AG04449 (cell line): Measurements from ENCODE around the gene CILP2.

Experiments used
- CTCF ChIA-PET: fragments of 350-600 bp; formaldehyde crosslinking; extraction: SDS; loops from one replicate; lab custom pipeline; 2021; ENCODE audit warnings: antibody characterized with exemption; lab: Yijun Ruan, JAX
- POLR2A ChIA-PET: fragments of 400-600, 350-600 bp; formaldehyde crosslinking; extraction: SDS; loops from one replicate; lab custom pipeline; 2020; ENCODE audit warnings: antibody characterized with exemption, inconsistent platforms; lab: Yijun Ruan, JAX
- DNase-seq: peaks from one replicate; pipeline ENCODE4 v3.0.0-alpha.2; 2010; ENCODE audit warnings: low read depth, low spot score
- H3K4me3 ChIP-seq: 2 replicates; pipeline ENCODE4 v1.5.1; 2011; ENCODE audit warnings: low read depth, mild to moderate bottlenecking, control low read depth, low read length
- TF ChIP-seq, protein P1 (sequence below): IDR thresholded peaks from one replicate; pipeline ENCODE4 v1.5.1; 2011; ENCODE audit warnings: mild to moderate bottlenecking, moderate library complexity, low read length, control low read depth, inconsistent platforms; ENCODE audit not compliant: insufficient read depth; ENCODE audit errors: missing control alignments

Gene CILP2

DNA sequence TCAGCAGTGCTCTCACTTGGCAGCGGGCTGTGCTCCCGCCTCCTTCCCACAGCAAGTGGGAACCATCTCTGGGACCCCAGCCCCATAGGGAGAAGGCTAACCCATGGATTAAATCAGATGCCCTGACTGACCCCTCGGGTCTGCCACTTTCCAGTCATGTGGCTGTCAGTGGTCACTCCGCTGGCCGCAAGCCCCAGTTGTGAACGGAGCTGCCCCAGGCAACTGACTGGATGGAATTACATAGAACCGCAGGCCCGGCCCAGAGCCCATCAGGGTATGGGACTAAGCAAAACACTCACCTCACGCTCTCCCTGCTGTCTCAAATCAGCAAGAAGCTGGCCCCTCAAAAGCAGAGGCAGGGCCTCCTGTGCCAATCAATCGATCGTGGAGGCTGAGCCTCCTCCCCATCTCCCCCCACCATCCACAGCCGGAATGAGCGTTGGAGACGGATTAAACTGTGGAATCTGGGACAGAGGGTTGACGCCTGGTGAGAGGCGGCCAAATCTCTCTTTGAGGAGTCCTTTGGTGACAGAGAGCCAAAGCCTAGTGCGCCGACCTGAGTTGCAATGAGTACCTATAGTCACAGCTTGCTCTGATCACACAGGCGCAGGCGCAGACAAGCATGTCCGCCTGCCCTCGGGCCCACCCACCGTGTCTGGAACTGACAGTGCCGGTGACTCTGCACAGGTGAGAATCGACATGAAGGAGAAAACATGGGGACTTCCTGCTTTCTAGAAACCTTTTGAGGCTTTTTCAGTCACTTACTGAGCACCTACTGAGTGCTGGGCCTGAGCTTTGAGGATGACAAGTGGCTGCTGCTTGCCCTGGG lies 41.7 kb downstream of the CILP2 start:
- no peak for DNase-seq
- TF ChIP-seq, protein P1, sequence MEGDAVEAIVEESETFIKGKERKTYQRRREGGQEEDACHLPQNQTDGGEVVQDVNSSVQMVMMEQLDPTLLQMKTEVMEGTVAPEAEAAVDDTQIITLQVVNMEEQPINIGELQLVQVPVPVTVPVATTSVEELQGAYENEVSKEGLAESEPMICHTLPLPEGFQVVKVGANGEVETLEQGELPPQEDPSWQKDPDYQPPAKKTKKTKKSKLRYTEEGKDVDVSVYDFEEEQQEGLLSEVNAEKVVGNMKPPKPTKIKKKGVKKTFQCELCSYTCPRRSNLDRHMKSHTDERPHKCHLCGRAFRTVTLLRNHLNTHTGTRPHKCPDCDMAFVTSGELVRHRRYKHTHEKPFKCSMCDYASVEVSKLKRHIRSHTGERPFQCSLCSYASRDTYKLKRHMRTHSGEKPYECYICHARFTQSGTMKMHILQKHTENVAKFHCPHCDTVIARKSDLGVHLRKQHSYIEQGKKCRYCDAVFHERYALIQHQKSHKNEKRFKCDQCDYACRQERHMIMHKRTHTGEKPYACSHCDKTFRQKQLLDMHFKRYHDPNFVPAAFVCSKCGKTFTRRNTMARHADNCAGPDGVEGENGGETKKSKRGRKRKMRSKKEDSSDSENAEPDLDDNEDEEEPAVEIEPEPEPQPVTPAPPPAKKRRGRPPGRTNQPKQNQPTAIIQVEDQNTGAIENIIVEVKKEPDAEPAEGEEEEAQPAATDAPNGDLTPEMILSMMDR, result no peak
- ChIA-PET POLR2A (no interaction called here), CTCF (interaction anchor here (1.2 to 1.6 kb wide), 2 partner anchors 25 to 28 kb away, joined by 4 to 8 read pairs; no protein-coding TSS in a partner anchor)
- no peak overlapping the region for H3K4me3 ChIP-seq

- POLR2A ChIA-PET, result no interaction called here
- DNase-seq, result no peak
- TF ChIP-seq, protein P1, result no peak
- H3K4me3 ChIP-seq, result no peak overlapping the region
- CTCF ChIA-PET, result interaction anchor here (1.2 to 1.6 kb wide), 2 partner anchors 26 to 29 kb away, joined by 4 to 8 read pairs; no protein-coding TSS in a partner anchor
These were observed 42.4 kb downstream of the CILP2 start for GRCh38 chr19:19580418-19580817.

GRCh38 chr19:19581391-19581790 lies 43.3 kb downstream of the CILP2 start:
- DNase-seq, result no peak
- CTCF ChIA-PET, result interaction anchor here (1.2 to 1.6 kb wide), 3 partner anchors 27 to 49 kb away, joined by 3 to 8 read pairs (median 4); no protein-coding TSS in a partner anchor
- H3K4me3 ChIP-seq, result no peak overlapping the region

GRCh38 chr19:19582471-19582870 lies 44.4 kb downstream of the CILP2 start:
- CTCF ChIA-PET, result interaction anchor here (1.2 kb wide), 1 partner anchor 51 kb away, joined by 3 read pairs; no protein-coding TSS in a partner anchor
- TF ChIP-seq, protein P1, result no peak
- no peak overlapping the region for H3K4me3 ChIP-seq
- DNase-seq, result no peak
- POLR2A ChIA-PET, result interaction anchor here (0.9 kb wide), 1 partner anchor 8 kb away, joined by 3 read pairs; no protein-coding TSS in a partner anchor

More at GRCh38 chr19:19581391-19581790, 43.3 kb downstream of the CILP2 start:
- TF ChIP-seq, protein P1, result no peak
- POLR2A ChIA-PET, result no interaction called here

GRCh38 chr19:19584356-19584755 lies 46.3 kb downstream of the CILP2 start:
- no peak overlapping the region for H3K4me3 ChIP-seq
- ChIA-PET CTCF (interaction anchor here (2.0 kb wide), 1 partner anchor 52 kb away, joined by 7 read pairs; no protein-coding TSS in a partner anchor), POLR2A (no interaction called here)
- TF ChIP-seq, protein P1, result no peak
- DNase-seq, result no peak

GRCh38 chr19:19587771-19588170 lies 49.7 kb downstream of the CILP2 start:
- DNase-seq, result no peak
- ChIA-PET POLR2A (no interaction called here), CTCF (interaction anchor here (3.2 kb wide), 1 partner anchor 34 kb away, joined by 23 read pairs; no protein-coding TSS in a partner anchor)
- TF ChIP-seq, protein P1, result no peak
- H3K4me3 ChIP-seq, result no peak overlapping the region
